Trophoblast cell (in vitro differentiated cells and primary cell): ENCODE data around the gene COL5A1.
A peak's percentile ranks its signal among the peaks of the same experiment; 100 is the strongest.

Source experiments
- DNase-seq, 2 donors: peaks; one replicate each; pipeline ENCODE4 v3.0.0-alpha.2; 2016
- H2AFZ ChIP-seq: 2 replicates; pipeline ENCODE4 v1.6.1; 2013; ENCODE audit warnings: low read length, moderate library complexity, mild to moderate bottlenecking; ENCODE audit not compliant: insufficient read depth, poor library complexity
- H2AK5ac ChIP-seq: 2 replicates; pipeline ENCODE4 v1.6.1; 2013; ENCODE audit warnings: mild to moderate bottlenecking, low read length
- H2BK120ac ChIP-seq: 2 replicates; pipeline ENCODE4 v1.6.1; 2013; ENCODE audit warnings: low read length, mild to moderate bottlenecking, moderate library complexity; ENCODE audit not compliant: insufficient read depth, poor library complexity
- H2BK12ac ChIP-seq: 2 replicates; pipeline ENCODE4 v1.6.1; 2013; ENCODE audit warnings: mild to moderate bottlenecking, low read length, moderate library complexity
- H2BK5ac ChIP-seq: 2 replicates; pipeline ENCODE4 v1.6.1; 2013; ENCODE audit warnings: low read length, low read depth, moderate library complexity, mild to moderate bottlenecking; ENCODE audit not compliant: poor library complexity
- H3K14ac ChIP-seq: 2 replicates; pipeline ENCODE4 v1.6.1; 2013; ENCODE audit warnings: mild to moderate bottlenecking, low read length
- H3K18ac ChIP-seq: 2 replicates; pipeline ENCODE4 v1.6.1; 2013; ENCODE audit warnings: mild to moderate bottlenecking, low read length
- H3K23ac ChIP-seq: 2 replicates; pipeline ENCODE4 v1.6.1; 2013; ENCODE audit warnings: low read length
- H3K27ac ChIP-seq: 2 replicates; pipeline ENCODE4 v1.5.1; 2013; ENCODE audit warnings: low read depth, mild to moderate bottlenecking, inconsistent platforms, low read length, moderate library complexity
- H3K27me3 ChIP-seq: 2 replicates; pipeline ENCODE4 v1.6.1; 2013; ENCODE audit warnings: inconsistent platforms, mild to moderate bottlenecking, low read length, moderate library complexity; ENCODE audit not compliant: insufficient read depth
- H3K36me3 ChIP-seq, 2 experiments: 1 replicate in 1 of 2; 2 replicates in 1 of 2; pipeline ENCODE4 v1.6.1; 2013; ENCODE audit warnings: low read length in 2 of 2, mild to moderate bottlenecking in 2 of 2, moderate library complexity in 1 of 2; ENCODE audit not compliant: insufficient read depth in 2 of 2, control insufficient read depth in 1 of 2
- H3K4ac ChIP-seq: 2 replicates; pipeline ENCODE4 v1.6.1; 2013; ENCODE audit warnings: low read depth, mild to moderate bottlenecking, low read length, moderate library complexity
- H3K4me1 ChIP-seq, 2 experiments: 1 replicate in 1 of 2; 2 replicates in 1 of 2; pipeline ENCODE4 v1.6.1; 2013; ENCODE audit warnings: low read length in 2 of 2, mild to moderate bottlenecking in 2 of 2, moderate library complexity in 1 of 2; ENCODE audit not compliant: insufficient read depth in 2 of 2, control insufficient read depth in 1 of 2
- H3K4me2 ChIP-seq: 2 replicates; pipeline ENCODE4 v1.6.1; 2013; ENCODE audit warnings: inconsistent platforms, mild to moderate bottlenecking, low read length, moderate library complexity
- H3K4me3 ChIP-seq: 2 replicates; pipeline ENCODE4 v1.5.1; 2013; ENCODE audit warnings: mild to moderate bottlenecking, low read depth, low read length, inconsistent platforms
- H3K79me1 ChIP-seq: one replicate; pipeline ENCODE4 v1.6.1; 2013; ENCODE audit warnings: low read length
- H3K79me2 ChIP-seq: 2 replicates; pipeline ENCODE4 v1.6.1; 2013; ENCODE audit warnings: low read length, mild to moderate bottlenecking; ENCODE audit not compliant: control insufficient read depth, insufficient read depth, poor library complexity
- H3K9ac ChIP-seq: 2 replicates; pipeline ENCODE4 v1.6.1; 2013; ENCODE audit warnings: mild to moderate bottlenecking, low read length
- H3K9me3 ChIP-seq: 2 replicates; pipeline ENCODE4 v1.6.1; 2013; ENCODE audit warnings: low read depth, mild to moderate bottlenecking, control low read depth, inconsistent platforms, low read length; ENCODE audit not compliant: insufficient read depth
- H4K12ac ChIP-seq: 2 replicates; pipeline ENCODE4 v1.6.1; 2013; ENCODE audit warnings: low read depth, mild to moderate bottlenecking, low read length, moderate library complexity
- H4K8ac ChIP-seq: 2 replicates; pipeline ENCODE4 v1.6.1; 2013; ENCODE audit warnings: low read depth, mild to moderate bottlenecking, low read length, moderate library complexity
- H4K91ac ChIP-seq: one replicate; pipeline ENCODE4 v1.6.1; 2013; ENCODE audit warnings: low read depth, mild to moderate bottlenecking, low read length, moderate library complexity
- WGBS: extraction: QIAGEN DNeasy Blood & Tissue Kit; methylation state at CpG from one replicate; pipeline ENCODE4 v1.1.7; 2013; ENCODE audit warnings: missing lambda C conversion rate; ENCODE audit not compliant: insufficient read length, insufficient coverage; ENCODE audit errors: extremely low coverage; 5-methylcytosine and 5-hydroxymethylcytosine counted together

Gene COL5A1

DNA sequence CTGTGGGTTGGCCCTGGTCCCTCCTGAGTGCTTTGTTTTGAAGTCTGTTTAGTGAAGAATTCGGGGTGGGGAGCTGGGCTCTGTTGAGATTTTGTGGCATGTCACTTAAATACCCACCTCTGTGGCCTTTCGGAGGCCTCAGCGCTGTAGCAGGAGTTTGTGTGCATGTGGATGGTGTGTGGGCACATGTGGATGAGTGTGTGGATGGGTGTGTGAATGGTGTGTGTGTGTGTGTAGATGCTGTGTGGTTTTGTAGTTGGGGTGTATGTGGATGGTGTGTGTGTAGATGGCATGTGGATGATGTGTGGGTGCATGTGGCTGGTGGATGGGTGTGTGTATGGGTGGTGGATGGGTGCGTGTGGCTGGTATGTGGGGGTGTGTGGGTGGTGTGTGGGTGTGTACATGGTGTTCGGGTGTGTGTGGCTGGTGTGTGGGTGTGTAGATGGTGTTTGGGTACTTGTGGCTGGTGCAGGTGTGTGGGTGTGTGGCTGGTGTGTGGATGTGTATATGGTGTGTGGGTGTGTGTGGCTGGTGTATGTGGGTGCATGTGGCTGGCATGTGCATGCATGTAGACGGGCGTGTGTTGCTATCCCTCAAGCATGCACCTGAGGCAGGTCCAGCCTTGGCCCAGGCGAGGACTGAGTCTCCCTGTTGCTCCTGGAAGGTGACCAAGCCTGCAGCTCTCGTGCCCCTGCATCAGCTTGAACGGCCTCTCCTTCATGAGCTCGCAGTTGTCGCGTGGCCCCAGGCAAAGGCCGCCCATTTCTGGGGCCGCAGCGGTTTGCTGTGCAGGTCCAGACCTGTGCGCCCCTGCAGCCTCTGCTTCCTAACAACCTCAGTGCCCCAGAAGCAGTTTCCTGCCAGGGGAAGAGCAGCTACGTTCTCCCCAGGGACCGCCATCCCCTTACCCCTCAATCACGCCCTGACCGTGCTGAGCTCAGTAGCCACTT lies 185.0 kb downstream of the COL5A1 start:
- no peak overlapping the region for H3K14ac ChIP-seq
- H3K9me3 ChIP-seq = peaks cover 2% of the 10 kb centered on the region
- H3K9ac ChIP-seq = no peak overlapping the region
- WGBS = no CpG with 5 or more reads among the region's 21 CpGs
- DNase-seq = no peak
- no peaks in the 10 kb centered on the region for H3K4me1 ChIP-seq
- peaks cover 100% of the 10 kb centered on the region in 2 experiments for H3K36me3 ChIP-seq
- no peak overlapping the region for H2AFZ ChIP-seq
- no peak overlapping the region for H4K8ac ChIP-seq
- H3K18ac ChIP-seq = no peak overlapping the region
- no peak overlapping the region for H2BK5ac ChIP-seq
- no peaks in the 10 kb centered on the region for H3K79me2 ChIP-seq
- no peak overlapping the region for H3K23ac ChIP-seq
- H3K4me2 ChIP-seq = no peak overlapping the region
- H3K79me1 ChIP-seq = no peaks in the 10 kb centered on the region
- no peak overlapping the region for H3K4me3 ChIP-seq
- H4K12ac ChIP-seq = no peak overlapping the region
- no peak overlapping the region for H4K91ac ChIP-seq
- H2BK12ac ChIP-seq = no peak overlapping the region
- H3K27ac ChIP-seq = no peak overlapping the region
- H2BK120ac ChIP-seq = no peak overlapping the region
- H3K4ac ChIP-seq = no peak overlapping the region
- no peak overlapping the region for H2AK5ac ChIP-seq
- H3K27me3 ChIP-seq = no peaks in the 10 kb centered on the region

DNA sequence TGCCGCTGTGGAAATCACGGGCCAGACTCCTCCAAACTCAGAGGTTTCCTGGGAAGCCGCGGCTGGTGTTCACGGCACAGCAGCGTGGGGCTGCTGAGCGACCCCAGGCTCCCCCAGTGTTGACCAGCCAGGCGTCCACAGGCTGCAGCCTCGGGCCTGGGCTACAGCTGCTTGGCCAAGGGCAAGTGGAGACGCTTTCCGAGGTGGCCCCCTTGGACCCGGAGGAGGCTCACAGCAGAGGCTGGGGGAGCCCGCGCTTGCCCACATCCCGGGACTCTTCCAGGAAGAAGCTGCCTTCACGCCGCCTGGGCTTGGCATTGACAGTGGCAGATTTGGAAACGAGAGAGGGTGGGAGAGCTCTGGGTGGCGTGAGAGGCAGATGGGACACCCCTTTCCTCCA lies 186.0 kb downstream of the COL5A1 start:
- no peaks in the 10 kb centered on the region for H3K79me1 ChIP-seq
- DNase-seq = no peak
- no peak overlapping the region for H2AFZ ChIP-seq
- no CpG with 5 or more reads among the region's 19 CpGs for WGBS
- H3K4me2 ChIP-seq = no peak overlapping the region
- no peaks in the 10 kb centered on the region for H3K4me1 ChIP-seq
- H2BK12ac ChIP-seq = no peak overlapping the region
- peaks cover 2% of the 10 kb centered on the region for H3K9me3 ChIP-seq
- no peak overlapping the region for H3K27ac ChIP-seq
- no peak overlapping the region for H2BK120ac ChIP-seq
- no peak overlapping the region for H3K18ac ChIP-seq
- no peak overlapping the region for H4K8ac ChIP-seq
- H3K4ac ChIP-seq = no peak overlapping the region
- H4K91ac ChIP-seq = no peak overlapping the region
- peaks cover 97 to 99% of the 10 kb centered on the region in 2 experiments for H3K36me3 ChIP-seq
- no peak overlapping the region for H3K9ac ChIP-seq
- H3K27me3 ChIP-seq = no peaks in the 10 kb centered on the region
- no peak overlapping the region for H3K4me3 ChIP-seq
- H2BK5ac ChIP-seq = no peak overlapping the region
- no peaks in the 10 kb centered on the region for H3K79me2 ChIP-seq
- no peak overlapping the region for H4K12ac ChIP-seq
- no peak overlapping the region for H2AK5ac ChIP-seq
- no peak overlapping the region for H3K23ac ChIP-seq
- H3K14ac ChIP-seq = no peak overlapping the region

DNA sequence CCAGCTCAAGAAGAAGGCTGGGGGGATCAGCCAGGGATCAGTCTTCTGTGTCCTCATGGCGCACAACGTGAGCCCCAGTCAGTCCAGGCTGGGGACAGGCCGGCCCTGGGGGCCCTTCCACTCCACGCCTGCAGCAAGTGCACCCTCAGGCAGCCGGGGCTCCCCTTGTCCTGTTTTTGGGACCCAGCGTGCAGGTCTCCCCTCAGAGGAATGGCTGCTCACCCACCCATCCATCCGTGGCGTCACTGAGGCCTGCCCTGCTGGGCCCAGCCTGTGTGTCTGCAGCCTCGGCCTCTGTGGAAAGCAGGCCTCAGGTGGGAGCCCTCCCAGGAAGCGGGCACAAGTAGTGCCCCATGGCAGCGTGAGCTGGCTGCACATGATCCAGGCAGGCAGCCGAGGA lies 186.4 kb downstream of the COL5A1 start:
- Histone ChIP-seq H2BK12ac (no peak overlapping the region), H3K4me2 (no peak overlapping the region), H2BK5ac (no peak overlapping the region), H4K12ac (no peak overlapping the region), H3K27me3 (no peaks in the 10 kb centered on the region), H3K4me3 (no peak overlapping the region), H3K36me3 (peaks cover 97 to 99% of the 10 kb centered on the region in 2 experiments), H3K4me1 (no peaks in the 10 kb centered on the region), H3K27ac (no peak overlapping the region), H3K79me2 (no peaks in the 10 kb centered on the region), H3K79me1 (no peaks in the 10 kb centered on the region), H2BK120ac (no peak overlapping the region), H3K9me3 (peaks cover 2% of the 10 kb centered on the region), H3K14ac (no peak overlapping the region), H3K18ac (no peak overlapping the region), H3K9ac (no peak overlapping the region), H3K23ac (no peak overlapping the region), H2AK5ac (no peak overlapping the region), H4K91ac (no peak overlapping the region), H4K8ac (no peak overlapping the region), H2AFZ (no peak overlapping the region), H3K4ac (no peak overlapping the region)
- no CpG with 5 or more reads among the region's 12 CpGs for WGBS
- no peak for DNase-seq

DNA sequence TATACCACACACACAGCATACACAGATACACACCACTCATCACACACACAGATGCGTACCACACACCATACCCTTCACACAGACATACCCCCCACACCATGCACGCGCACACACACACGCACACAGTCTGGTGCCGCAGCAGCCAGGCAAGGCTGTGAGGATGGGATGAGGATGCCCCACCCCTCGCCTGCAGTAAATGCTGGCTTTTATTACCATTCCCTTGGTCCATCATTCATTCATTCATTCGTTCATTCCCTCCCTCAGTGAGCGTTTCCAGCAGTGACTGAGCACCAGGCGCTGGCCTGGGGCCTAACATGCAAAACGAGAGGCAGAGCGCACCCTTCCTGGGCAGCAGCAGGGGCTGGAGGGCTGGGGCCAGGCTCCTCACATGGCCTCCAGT lies 187.3 kb downstream of the COL5A1 start:
- no peak overlapping the region for H3K4me2 ChIP-seq
- H3K14ac ChIP-seq = no peak overlapping the region
- H2BK12ac ChIP-seq = no peak overlapping the region
- no peak overlapping the region for H3K27ac ChIP-seq
- H4K12ac ChIP-seq = no peak overlapping the region
- no peak overlapping the region for H3K23ac ChIP-seq
- no peak overlapping the region for H4K91ac ChIP-seq
- H3K9ac ChIP-seq = no peak overlapping the region
- no peaks in the 10 kb centered on the region for H3K27me3 ChIP-seq
- WGBS = no CpG with 5 or more reads among the region's 11 CpGs
- no peak overlapping the region for H2BK5ac ChIP-seq
- H2AFZ ChIP-seq = no peak overlapping the region
- H2AK5ac ChIP-seq = no peak overlapping the region
- H3K4ac ChIP-seq = no peak overlapping the region
- peaks cover 2% of the 10 kb centered on the region for H3K9me3 ChIP-seq
- no peak overlapping the region for H3K18ac ChIP-seq
- peak overlapping the region; percentile 42 for H3K4me3 ChIP-seq
- no peaks in the 10 kb centered on the region for H3K4me1 ChIP-seq
- no peak for DNase-seq
- H2BK120ac ChIP-seq = no peak overlapping the region
- no peak overlapping the region for H4K8ac ChIP-seq
- no peaks in the 10 kb centered on the region for H3K79me2 ChIP-seq
- H3K79me1 ChIP-seq = no peaks in the 10 kb centered on the region
- H3K36me3 ChIP-seq = peaks cover 97 to 99% of the 10 kb centered on the region in 2 experiments
